HEK293 (cell line): ENCODE measurements around the gene THUMPD3.

Source experiments
- YY1 ChIP-seq: fragments of 450-650 bp; formaldehyde crosslinking; IDR thresholded peaks from 2 replicates; pipeline ENCODE4 v1.5.1; 2018; ENCODE audit warnings: missing biosample characterization, missing genetic modification characterization
- ZBTB7A ChIP-seq: fragments of 450-650 bp; formaldehyde crosslinking; IDR thresholded peaks from 2 replicates; pipeline ENCODE4 v1.5.1; 2016; ENCODE audit warnings: low read depth, missing biosample characterization, missing genetic modification characterization
- TF ChIP-seq, protein P1 (sequence below): fragments of 450-650 bp; formaldehyde crosslinking; IDR thresholded peaks from 2 replicates; pipeline ENCODE4 v1.5.1; 2016; ENCODE audit warnings: missing biosample characterization, missing genetic modification characterization

GRCh38 chr3:9346141-9346540 lies 16.7 kb upstream of the THUMPD3 start:
- TF ChIP-seq ZBTB7A (tag by site-specific recombination) (no peak), YY1 (tag by site-specific recombination) (no peak)
- TF ChIP-seq, protein P1, sequence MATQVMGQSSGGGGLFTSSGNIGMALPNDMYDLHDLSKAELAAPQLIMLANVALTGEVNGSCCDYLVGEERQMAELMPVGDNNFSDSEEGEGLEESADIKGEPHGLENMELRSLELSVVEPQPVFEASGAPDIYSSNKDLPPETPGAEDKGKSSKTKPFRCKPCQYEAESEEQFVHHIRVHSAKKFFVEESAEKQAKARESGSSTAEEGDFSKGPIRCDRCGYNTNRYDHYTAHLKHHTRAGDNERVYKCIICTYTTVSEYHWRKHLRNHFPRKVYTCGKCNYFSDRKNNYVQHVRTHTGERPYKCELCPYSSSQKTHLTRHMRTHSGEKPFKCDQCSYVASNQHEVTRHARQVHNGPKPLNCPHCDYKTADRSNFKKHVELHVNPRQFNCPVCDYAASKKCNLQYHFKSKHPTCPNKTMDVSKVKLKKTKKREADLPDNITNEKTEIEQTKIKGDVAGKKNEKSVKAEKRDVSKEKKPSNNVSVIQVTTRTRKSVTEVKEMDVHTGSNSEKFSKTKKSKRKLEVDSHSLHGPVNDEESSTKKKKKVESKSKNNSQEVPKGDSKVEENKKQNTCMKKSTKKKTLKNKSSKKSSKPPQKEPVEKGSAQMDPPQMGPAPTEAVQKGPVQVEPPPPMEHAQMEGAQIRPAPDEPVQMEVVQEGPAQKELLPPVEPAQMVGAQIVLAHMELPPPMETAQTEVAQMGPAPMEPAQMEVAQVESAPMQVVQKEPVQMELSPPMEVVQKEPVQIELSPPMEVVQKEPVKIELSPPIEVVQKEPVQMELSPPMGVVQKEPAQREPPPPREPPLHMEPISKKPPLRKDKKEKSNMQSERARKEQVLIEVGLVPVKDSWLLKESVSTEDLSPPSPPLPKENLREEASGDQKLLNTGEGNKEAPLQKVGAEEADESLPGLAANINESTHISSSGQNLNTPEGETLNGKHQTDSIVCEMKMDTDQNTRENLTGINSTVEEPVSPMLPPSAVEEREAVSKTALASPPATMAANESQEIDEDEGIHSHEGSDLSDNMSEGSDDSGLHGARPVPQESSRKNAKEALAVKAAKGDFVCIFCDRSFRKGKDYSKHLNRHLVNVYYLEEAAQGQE (tag by site-specific recombination), result no peak
